ENCODE results near the gene EIPR1. TPM values are rescaled to one million over a fixed set of nuclear protein-coding genes. Genes with fewer than 3 reads are reported as not detected.

EIPR1 gene
- polyA plus RNA-seq, 1 donor (not counting 4 experiments of a cell fraction or from before 2014, with no cell fraction given): 44.3 TPM

- TF ChIP-seq, protein P1, sequence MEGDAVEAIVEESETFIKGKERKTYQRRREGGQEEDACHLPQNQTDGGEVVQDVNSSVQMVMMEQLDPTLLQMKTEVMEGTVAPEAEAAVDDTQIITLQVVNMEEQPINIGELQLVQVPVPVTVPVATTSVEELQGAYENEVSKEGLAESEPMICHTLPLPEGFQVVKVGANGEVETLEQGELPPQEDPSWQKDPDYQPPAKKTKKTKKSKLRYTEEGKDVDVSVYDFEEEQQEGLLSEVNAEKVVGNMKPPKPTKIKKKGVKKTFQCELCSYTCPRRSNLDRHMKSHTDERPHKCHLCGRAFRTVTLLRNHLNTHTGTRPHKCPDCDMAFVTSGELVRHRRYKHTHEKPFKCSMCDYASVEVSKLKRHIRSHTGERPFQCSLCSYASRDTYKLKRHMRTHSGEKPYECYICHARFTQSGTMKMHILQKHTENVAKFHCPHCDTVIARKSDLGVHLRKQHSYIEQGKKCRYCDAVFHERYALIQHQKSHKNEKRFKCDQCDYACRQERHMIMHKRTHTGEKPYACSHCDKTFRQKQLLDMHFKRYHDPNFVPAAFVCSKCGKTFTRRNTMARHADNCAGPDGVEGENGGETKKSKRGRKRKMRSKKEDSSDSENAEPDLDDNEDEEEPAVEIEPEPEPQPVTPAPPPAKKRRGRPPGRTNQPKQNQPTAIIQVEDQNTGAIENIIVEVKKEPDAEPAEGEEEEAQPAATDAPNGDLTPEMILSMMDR (optimal IDR thresholded peaks at IDR 0.05 in 1 of 3, IDR thresholded peaks at IDR 0.05 in 1 of 3, conservative IDR thresholded peaks at IDR 0.05 in 1 of 3; ENCODE audit: extremely low read depth in 1 of 3, insufficient read depth in 2 of 3, low read length in 3 of 3): no peak
- H3K9me1 ChIP-seq (ENCODE audit: control insufficient read depth, extremely low read depth, insufficient read depth, low read length): no peaks in the 10 kb centered on the region
- no peaks in the 10 kb centered on the region for H3K27me3 ChIP-seq (ENCODE audit: control insufficient read depth, extremely low read depth, insufficient read depth, low read length)
- H3K27ac ChIP-seq (ENCODE audit: control insufficient read depth, insufficient read depth, low read length): no peak overlapping the region
- H3K4me3 ChIP-seq (ENCODE audit: control insufficient read depth in 2 of 3, extremely low read depth in 1 of 3, insufficient read depth in 2 of 3, low read depth in 1 of 3, low read length in 3 of 3): no peak overlapping the region
- FAIRE-seq (no peak), DNase-seq (ENCODE audit: low read depth, low spot score) (no peak)
- H3K79me2 ChIP-seq (ENCODE audit: control insufficient read depth, insufficient read depth, low read length): no peaks in the 10 kb centered on the region
- no peak overlapping the region for H3K4me2 ChIP-seq (ENCODE audit: control insufficient read depth, extremely low read depth, insufficient read depth, low read depth, low read length)
- H3K9ac ChIP-seq (ENCODE audit: control insufficient read depth, extremely low read depth, insufficient read depth, low read length): no peak overlapping the region
- H4K20me1 ChIP-seq (ENCODE audit: control insufficient read depth, extremely low read depth, insufficient read depth, low read length): no peaks in the 10 kb centered on the region
- dilution Hi-C loops (cut with MboI; ENCODE audit: extremely low pct_ligation_motif_present, low sequenced_read_pairs): no loop called here
- no peaks in the 10 kb centered on the region for H3K36me3 ChIP-seq (ENCODE audit: control insufficient read depth in 2 of 2, extremely low read depth in 1 of 2, insufficient read depth in 2 of 2, low read length in 2 of 2)
- H3K9me3 ChIP-seq (ENCODE audit: control insufficient read depth, low read depth, low read length): no peaks in the 10 kb centered on the region
- H3K4me1 ChIP-seq (ENCODE audit: control insufficient read depth, extremely low read depth, insufficient read depth, low read length): no peaks in the 10 kb centered on the region
- H2AFZ ChIP-seq (ENCODE audit: control insufficient read depth, low read length): no peak overlapping the region
These were observed 130.5 kb downstream of the EIPR1 start for GRCh38 chr2:3246928-3247714.

DNA sequence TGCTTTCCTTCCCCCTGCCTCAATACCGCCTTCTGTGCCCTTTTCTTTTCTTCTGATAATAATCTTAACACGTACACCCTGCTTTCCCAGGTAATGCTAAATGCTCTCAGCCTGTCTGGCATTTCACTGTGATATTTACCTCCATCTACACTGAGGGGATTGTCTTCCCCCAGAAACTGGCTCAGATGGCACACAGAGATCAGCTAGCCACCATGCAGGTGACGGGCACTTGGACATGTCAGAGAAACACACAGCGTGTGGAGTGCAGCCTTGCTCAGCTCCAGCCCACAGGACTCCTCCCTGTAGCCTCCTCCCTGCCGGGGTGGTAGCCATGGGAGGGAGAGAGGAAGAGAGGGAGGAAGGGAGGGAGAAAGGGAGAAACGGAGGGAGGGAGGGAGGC is 131.2 kb downstream of the EIPR1 start:
- no peak for FAIRE-seq
- dilution Hi-C loops (cut with MboI; ENCODE audit: extremely low pct_ligation_motif_present, low sequenced_read_pairs): no loop called here
- H3K9ac ChIP-seq (ENCODE audit: control insufficient read depth, extremely low read depth, insufficient read depth, low read length): no peak overlapping the region
- H3K27me3 ChIP-seq (ENCODE audit: control insufficient read depth, extremely low read depth, insufficient read depth, low read length): no peaks in the 10 kb centered on the region
- no peak overlapping the region for H3K4me3 ChIP-seq (ENCODE audit: control insufficient read depth in 2 of 3, extremely low read depth in 1 of 3, insufficient read depth in 2 of 3, low read depth in 1 of 3, low read length in 3 of 3)
- TF ChIP-seq, protein P1 (optimal IDR thresholded peaks at IDR 0.05 in 1 of 3, IDR thresholded peaks at IDR 0.05 in 1 of 3, conservative IDR thresholded peaks at IDR 0.05 in 1 of 3; ENCODE audit: extremely low read depth in 1 of 3, insufficient read depth in 2 of 3, low read length in 3 of 3): no peak
- no peak for TF ChIP-seq EZH2 (IDR thresholded peaks at IDR 0.05; ENCODE audit: low read length)
- H3K36me3 ChIP-seq (ENCODE audit: control insufficient read depth in 2 of 2, extremely low read depth in 1 of 2, insufficient read depth in 2 of 2, low read length in 2 of 2): no peaks in the 10 kb centered on the region
- no peak for DNase-seq (ENCODE audit: low read depth, low spot score)
- no peaks in the 10 kb centered on the region for H4K20me1 ChIP-seq (ENCODE audit: control insufficient read depth, extremely low read depth, insufficient read depth, low read length)
- H3K27ac ChIP-seq (ENCODE audit: control insufficient read depth, insufficient read depth, low read length): no peak overlapping the region
- H3K9me3 ChIP-seq (ENCODE audit: control insufficient read depth, low read depth, low read length): no peaks in the 10 kb centered on the region
- H3K79me2 ChIP-seq (ENCODE audit: control insufficient read depth, insufficient read depth, low read length): no peaks in the 10 kb centered on the region
- H2AFZ ChIP-seq (ENCODE audit: control insufficient read depth, low read length): no peak overlapping the region
- H3K4me1 ChIP-seq (ENCODE audit: control insufficient read depth, extremely low read depth, insufficient read depth, low read length): no peaks in the 10 kb centered on the region
- no peak overlapping the region for H3K4me2 ChIP-seq (ENCODE audit: control insufficient read depth, extremely low read depth, insufficient read depth, low read depth, low read length)
- no peaks in the 10 kb centered on the region for H3K9me1 ChIP-seq (ENCODE audit: control insufficient read depth, extremely low read depth, insufficient read depth, low read length)
